Hippocampal formation (tissue), 2 donors: Measurements from ENCODE around the gene CFD.
"Not testable (repeated sequence)": the region's sequence is repeated elsewhere in the genome, so short reads cannot be mapped to it uniquely, and the experiment has no call there.

Source experiments
- DNase-seq, 2 donors: peaks; one replicate each; lab custom pipeline; 2025; lab: John Stamatoyannopoulos, UW

CFD gene

GRCh38 chr19:825897-826644, 33.4 kb upstream of the CFD start:
- DNase-seq: no peak

- DNase-seq: no peak
Measured at GRCh38 chr19:827314-827709, 32.2 kb upstream of the CFD start.

- DNase-seq: no peak
Measured at GRCh38 chr19:827710-828321, 31.6 kb upstream of the CFD start, which contains the start of gene AZU1. Gene AZU1 (plus strand): TSS chr19:827837. CDS start chr19:827847, 10 bp downstream.

GRCh38 chr19:829129-829758, 30.2 kb upstream of the CFD start:
- no peak for DNase-seq

- DNase-seq: no peak
Measured at GRCh38 chr19:831407-832369, 27.8 kb upstream of the CFD start.

GRCh38 chr19:834216-834615, 25.2 kb upstream of the CFD start:
- DNase-seq: no peak

- no peak for DNase-seq
Measured at GRCh38 chr19:835210-835810, 24.2 kb upstream of the CFD start.

- no peak for DNase-seq
Measured at GRCh38 chr19:840519-841206, 18.8 kb upstream of the CFD start, which contains the start of gene PRTN3. Gene PRTN3 (plus strand): TSS chr19:840999. CDS start chr19:841009, 10 bp downstream.

GRCh38 chr19:842802-843179, 16.7 kb upstream of the CFD start:
- DNase-seq: not testable (repeated sequence)

- no peak for DNase-seq
Measured at GRCh38 chr19:843180-843835, 16.2 kb upstream of the CFD start.

GRCh38 chr19:843836-844545, 15.5 kb upstream of the CFD start:
- no peak for DNase-seq

GRCh38 chr19:844546-844971, 14.9 kb upstream of the CFD start:
- no peak for DNase-seq

GRCh38 chr19:845707-846521, 13.6 kb upstream of the CFD start:
- DNase-seq: no peak

- no peak for DNase-seq
Measured at GRCh38 chr19:848386-848921, 11.0 kb upstream of the CFD start.

GRCh38 chr19:849195-849594, 10.3 kb upstream of the CFD start:
- DNase-seq: not testable (repeated sequence)

- DNase-seq: no peak
Measured at GRCh38 chr19:850221-850978, 9.1 kb upstream of the CFD start.

GRCh38 chr19:850979-851335, 8.5 kb upstream of the CFD start:
- no peak for DNase-seq
